GM12873 (cell line): ENCODE data around the gene ANO10.

Source experiments
- CTCF ChIP-seq: IDR thresholded peaks from 2 replicates; pipeline ENCODE4 v1.5.1; 2012; ENCODE audit warnings: low read depth, mild to moderate bottlenecking, moderate library complexity, low read length, control low read depth; ENCODE audit not compliant: insufficient read depth; ENCODE audit errors: missing control alignments

Gene ANO10

GRCh38 chr3:43497422-43497821, 124.4 kb downstream of the ANO10 start:
- TF ChIP-seq CTCF, result no peak

DNA sequence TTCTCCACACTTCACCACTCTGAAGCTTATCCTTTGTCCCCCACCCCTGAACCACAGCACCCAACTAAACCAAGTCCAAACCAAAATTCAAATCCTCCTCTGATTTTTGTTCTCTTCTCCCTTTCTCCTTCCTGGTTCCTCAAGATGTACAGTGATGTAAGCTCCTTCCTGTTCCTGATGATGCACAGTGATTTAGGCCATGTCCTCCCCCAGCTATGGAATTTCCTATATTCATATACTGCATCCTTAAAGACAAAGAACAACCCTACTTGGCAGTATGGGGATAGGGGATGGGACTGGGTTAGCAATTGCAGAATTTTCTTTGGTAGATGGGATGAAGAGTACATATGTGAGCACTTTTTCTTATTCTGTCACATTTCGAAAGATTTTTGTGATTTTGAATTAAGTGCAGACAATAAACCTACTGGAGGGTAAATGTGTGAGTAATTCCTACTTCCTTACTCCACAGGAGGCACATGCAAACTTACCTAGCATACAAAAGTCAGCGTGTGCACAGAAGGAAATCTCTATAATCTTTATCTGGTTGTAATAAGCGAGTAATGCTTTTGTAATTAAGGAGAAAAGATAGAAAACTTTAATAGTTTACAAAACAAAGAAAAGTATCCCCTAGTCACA, 125.0 kb downstream of the ANO10 start:
- TF ChIP-seq CTCF, result no peak

DNA sequence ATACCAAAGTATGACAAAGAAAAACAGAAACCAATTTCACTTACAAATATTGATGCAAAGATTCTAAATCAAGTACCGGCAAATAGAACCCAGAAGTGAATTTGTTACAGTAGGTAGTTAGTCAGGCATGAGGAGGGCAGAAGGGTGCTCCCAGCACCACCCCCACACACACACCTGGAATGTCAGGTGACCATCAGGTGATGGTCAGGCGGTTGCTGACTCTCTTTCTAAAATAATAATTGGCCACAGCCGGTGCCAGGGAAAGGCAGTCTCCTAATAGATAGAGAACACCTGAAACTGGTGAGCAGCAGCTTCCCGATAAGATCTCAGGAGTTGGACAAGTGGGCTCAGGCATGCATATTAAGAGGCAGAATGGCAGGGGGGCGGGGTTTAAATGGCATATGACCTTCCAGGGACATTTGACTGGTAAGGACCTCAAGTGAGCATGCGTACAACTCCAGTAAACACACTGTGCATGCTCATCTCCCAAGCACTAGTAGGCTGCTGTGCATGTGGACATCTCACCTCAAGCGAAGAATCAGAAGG, 131.1 kb downstream of the ANO10 start:
- TF ChIP-seq CTCF, result no peak

DNA sequence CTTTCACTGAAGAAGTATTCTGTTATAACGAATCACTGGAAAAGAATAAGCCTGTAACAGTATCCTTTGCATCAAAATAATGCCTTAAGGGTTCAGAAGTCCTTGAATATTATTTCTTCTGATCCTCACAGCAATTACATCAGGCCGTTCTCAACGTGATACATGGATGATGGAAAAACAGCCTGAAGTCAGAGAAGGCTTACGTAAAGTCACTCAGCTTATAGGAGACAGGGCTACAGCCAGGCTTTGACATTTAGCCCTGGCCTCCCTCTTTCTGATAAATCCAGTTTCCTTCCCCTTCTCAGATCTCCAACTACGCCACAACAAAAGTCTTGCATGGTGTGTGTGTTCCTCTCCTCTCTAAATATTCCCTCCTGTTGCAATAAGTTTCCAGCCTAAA, 131.9 kb downstream of the ANO10 start:
- no peak for TF ChIP-seq CTCF

GRCh38 chr3:43485931-43486330, 135.9 kb downstream of the ANO10 start:
- no peak for TF ChIP-seq CTCF

DNA sequence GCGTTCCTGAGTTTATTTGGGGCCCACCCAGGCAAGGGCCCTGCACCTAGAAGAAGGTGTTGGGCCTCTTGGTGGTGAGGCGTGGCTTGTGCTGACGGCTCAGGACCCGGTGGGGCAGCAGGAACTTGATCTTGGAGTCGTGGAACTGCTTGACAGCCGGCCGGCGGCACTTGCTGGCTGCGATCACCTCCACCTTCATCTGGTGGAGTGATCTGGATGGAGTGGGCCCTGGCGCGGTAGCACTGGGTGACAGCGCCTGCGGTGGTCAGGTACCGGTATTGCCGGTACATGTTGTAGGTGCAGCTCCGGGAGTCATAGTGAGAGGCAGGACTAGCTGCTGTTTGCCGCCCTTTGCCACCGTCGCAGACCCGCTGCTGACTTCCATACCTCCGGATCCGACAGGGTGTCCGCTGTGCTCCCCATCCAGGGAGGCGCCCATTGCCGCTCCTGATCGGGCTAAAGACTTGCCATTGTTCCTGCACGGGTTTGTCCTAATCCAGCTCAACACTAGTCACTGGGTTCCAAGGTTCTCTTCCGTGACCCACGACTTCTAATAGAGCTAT, 136.8 kb downstream of the ANO10 start:
- TF ChIP-seq CTCF, result no peak

DNA sequence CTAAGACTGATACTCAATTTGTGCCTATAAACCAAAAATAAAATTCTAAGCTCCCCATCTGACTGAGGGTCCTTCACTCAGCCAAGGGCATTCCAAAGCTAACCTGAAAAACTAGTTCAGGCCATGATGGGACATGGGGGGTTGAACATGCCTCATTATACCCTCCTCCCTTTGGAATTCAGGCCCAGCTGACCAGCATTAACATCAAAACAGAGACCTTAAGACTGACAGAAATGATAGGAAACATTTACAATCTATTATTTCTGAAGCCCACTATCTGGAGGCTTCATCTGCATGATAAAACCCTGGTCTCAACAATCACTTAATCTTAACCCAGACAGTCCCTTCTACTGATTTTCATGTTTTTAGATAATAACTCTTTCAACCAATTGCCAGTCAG, 140.4 kb downstream of the ANO10 start:
- TF ChIP-seq CTCF, result no peak
